SK-N-DZ (cell line): Measurements from ENCODE around the gene WNK2.

Experiments used
- DNase-seq: peaks from one replicate; pipeline ENCODE4 v3.0.0-alpha.2; 2015; ENCODE audit warnings: low spot score

WNK2 gene

DNA sequence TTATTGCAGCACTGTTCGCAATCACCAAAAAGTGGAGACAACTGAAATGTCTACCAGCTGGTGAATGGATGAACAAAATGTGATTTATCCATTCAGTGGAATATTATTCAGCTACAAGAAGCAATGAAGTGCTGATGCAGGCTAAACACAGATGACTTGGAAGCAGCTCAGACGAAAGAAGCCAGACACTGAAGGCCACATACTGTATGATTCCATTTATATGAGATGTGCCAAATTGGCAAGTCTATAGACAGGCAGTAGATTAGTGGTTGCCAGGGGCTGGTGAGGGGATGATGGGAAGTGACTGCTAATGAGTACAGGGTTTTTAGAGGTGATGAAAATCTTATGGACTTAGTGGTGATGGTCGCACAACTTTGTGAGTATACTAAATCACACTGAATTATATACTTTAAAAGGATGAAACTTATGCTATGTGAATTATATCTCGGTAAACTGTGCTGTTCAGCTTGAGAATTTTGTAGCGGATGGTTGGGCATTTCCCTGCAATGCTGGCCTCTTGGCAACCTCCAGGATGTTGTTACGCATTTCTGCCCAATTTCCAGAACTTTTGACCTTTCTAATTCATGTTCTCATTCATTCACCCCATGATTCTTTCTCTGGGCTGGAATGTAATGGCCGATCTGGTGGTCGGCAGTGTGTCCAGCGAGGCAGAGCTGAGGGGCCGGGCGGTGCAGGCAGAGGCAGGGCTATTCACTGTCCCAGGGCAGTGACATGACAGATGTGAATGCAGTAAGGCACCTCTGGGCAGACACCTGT lies 22.0 kb upstream of the WNK2 start:
- DNase-seq = no peak

DNA sequence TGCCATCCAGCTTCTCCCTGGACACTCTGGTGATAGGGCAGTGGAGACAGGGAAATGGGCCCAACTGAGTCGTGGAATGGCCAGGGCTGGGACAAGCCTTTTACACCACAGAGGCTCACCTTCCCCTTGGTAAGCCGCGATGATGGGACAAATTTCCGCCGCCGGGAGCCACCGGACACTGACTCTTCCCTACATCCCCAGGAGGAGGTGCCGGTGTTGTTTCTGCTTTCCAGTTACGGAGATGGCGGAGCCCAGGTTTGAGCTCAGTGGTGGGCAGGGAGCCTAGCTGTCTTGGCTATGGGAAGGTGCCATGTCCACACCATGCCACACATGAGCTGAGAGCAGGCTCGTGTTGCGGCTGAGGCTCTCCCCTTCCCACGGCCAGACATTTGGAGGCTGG lies 19.9 kb upstream of the WNK2 start:
- DNase-seq = no peak

DNA sequence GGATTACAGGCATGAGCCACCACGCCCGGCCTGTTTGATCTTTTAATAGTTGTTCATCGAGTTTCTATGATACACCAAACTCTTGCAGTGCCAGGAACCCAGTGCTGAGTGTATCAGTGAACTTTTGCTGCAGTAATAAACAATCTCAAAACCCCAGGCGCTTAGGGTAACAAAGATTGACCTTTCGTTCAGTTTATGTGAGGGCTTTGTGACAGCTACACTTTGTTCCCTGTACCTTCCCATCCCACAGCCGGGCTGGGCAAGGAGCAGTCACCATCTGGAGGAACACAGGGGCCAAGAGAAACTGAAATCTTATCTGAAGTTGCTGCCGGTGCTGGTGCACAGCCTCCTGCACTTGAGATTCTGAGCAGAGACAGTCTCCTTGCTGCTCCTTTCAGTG lies 17.2 kb upstream of the WNK2 start:
- DNase-seq = no peak

DNA sequence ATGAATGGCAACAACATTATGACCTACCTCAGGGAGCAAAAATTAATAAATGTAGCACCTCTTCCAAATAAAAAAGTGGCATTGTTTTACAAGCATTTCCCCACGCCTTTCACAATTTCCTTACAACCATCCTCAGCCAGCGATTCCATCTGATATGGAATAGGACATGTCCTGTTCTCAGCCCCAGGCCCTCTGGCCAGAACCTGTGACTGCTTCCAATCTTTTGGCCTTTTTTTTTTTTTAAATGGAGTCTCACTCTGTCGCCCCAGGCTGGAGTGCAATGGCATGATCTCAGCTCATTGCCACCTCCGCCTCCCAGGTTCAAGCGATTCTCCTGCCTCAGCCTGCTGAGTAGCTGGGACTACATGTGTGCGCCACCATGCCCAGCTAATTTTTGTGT lies 16.8 kb upstream of the WNK2 start:
- DNase-seq = no peak

DNA sequence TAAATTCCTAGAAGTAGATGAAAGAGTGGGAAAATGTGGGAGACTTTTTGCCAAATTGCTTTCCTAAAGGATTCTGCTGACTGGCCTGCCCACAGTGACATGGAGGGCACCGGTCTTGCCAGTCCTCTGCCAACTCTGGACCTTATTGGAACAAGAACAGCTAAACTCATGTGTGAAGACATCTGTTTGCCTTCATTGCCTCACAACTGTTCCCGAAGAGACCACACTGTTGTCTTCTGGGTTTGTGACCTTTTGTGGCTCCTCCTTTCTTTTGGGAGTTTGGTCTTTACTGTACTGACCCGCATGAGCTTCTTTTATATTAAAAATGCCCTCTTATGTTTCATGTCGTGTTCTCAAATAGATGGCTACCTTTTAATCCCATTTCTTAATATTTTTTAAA lies 16.1 kb upstream of the WNK2 start:
- no peak for DNase-seq

DNA sequence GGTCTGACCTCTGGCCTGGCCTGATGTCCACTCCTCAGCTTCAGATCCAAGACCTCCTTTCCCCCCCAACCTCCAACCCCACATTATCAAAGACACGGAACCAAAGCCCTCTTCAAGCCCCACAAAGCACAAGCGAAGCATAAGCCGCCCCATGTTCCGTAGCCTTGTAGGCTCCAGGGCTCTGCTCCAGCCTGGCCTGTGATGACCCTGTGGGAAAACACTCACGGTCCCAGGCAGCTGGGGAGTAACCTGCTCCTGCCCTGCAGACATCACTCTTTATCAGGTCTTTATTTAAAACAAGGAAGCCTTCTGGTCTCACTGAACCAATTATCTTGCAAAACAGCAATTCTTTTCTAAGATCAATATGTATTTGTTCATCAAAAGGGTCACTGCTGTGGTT lies 15.4 kb upstream of the WNK2 start:
- no peak for DNase-seq

DNA sequence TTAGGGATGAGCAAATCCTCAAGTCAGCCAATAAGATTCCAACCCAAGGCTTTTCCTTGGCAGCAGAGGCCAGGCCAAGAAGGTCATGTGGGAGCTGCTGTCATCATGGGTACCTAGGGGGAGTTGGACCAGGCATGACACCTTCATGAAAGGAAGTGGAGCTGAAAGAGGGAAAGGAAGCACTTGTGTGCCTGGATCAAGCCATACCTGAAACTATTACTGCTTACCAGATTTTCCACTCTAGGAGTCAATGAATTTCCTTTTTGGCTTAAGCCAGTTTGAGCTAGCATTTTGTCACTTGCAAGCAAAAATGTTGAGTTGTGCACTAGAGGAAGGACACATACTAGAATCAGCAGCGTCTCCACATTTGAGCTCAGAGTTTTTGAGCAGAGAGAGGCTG lies 14.5 kb upstream of the WNK2 start:
- no peak for DNase-seq

DNA sequence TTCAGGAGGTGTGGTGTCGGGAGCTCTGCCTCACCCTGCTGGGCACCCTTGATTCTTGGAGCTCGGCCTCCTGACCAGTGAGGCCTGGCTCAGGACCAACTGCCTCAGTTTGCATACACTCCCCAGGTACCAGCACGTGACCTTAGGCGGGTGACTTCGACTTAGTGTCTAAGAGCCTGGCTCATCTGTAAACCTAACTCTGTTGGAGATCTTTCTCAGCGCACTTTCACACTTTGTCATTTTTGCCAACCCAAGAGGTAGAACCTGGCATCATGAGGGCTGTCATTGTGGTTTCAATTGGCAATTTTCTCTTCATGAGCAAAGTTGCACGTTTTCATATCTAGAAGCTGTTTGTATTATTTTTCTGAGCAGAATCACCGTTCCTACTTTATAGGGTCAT lies 13.4 kb upstream of the WNK2 start:
- DNase-seq = no peak

DNA sequence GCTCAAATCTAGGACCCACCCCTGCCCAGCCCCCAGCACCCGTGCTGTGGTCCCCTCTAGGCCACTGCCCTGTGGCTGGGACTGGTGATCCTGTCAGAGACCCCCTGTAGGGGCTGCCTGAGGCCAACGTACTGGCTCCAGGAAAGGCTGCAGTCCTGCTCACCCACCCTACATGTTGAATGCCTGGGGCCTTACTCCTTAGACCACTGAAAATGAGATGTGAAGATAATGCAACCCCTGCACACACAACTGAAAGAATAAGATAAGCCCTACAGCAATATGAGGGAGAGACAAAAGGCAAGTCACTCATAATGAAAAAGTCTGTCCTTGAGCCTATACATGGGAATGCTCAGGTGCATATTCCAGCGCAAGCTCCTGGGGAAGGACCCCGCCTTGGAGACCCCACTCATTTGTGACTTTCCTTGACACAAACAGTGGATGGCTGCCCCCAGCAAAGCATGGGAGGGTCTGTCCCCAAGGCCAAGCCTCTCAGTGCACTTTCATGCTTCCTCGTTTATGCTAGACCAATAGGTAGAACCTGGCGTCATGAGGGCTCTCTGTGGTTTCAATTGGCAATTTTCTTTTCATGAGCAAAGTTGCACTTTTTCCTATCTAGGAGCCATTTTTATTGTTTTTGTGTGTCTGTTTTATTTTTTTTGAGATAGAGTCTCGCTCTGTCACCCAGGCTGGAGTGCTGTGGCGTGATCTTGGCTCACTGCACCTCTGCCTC lies 12.5 kb upstream of the WNK2 start:
- DNase-seq = no peak

DNA sequence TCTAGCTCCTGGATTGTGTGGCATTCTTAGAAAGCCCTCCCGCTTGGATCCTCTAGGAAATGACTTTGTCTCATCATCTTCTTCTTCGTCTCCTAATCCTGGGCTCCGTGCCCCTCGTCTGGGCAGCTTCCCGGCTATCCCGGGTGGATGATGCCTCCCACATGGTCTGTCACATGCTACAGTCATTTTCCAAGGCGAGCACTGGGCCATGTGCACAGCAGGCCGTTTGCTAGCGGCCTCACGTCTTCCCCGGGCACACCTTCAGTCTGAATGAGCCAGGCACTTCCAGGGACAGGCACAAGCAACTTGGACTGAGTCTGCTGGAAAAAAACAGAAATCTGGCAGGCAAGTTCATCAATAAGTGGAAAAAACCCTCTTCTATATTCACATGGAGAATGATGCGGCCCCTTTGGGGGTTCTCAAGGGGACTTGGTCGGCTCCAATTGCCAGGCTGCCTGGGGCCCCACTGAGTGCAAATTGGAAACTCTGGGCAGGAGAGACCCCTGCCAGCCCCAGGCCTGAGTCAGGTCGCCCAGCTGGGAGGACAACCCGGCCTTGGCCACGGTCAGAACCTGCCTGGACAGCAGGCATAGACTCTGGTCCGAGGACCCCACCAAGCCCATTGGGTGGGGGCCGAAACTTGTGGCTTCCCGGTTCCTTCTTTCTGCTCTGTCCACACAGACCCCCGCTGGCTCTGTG lies 11.1 kb upstream of the WNK2 start:
- DNase-seq = no peak

DNA sequence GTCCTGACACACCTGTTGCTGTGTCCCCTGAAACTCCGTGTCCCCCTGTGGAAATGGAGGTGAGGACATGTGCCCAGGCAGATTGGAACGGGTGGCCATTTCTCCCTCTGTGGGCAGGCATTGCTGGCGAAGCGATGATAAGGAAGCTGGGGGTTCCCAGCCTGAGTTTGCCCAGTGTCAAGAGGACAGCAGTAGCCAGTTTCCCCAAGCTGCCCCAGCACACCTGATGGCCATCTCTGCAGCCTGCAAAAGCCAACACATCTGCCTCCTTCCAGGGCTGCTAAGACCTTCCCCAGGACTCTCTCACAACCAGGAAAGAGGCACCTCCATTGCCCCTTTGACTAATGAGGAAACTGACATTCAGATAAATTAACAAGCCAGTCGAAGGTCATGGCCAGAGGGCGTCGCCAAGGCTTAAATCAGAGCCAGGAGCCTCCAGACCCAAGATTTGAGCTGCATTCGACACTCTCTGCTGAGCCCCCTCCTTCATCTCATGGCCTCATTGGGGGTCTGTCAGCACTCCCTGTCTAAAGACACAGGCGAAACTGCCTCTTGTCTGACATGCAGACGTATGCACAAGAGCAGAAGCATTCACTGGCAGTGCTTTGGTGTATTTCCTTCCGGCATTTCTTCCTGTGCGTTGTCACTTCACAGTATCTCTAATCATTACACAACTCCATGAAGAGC lies 10.4 kb upstream of the WNK2 start:
- no peak for DNase-seq

DNA sequence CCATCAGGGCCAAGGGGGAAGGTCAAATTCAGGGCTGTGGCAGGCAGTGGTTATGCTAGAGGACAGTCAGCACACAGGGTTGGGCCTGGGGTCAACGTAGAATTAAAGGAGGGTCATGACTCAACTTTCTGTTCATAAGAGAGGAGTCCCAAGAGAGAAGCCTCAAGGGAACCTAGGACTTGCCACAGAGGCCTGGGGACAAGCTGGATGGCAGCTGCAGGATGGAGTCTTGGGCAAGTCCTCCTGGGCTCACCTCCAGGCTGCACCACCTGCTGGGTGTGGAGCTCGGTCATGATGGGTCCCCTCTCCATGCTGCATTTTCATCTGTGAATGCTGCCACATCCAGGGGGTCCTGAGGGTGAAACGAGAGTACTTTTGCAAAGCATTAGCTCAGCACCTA lies 9.0 kb upstream of the WNK2 start:
- DNase-seq = no peak

DNA sequence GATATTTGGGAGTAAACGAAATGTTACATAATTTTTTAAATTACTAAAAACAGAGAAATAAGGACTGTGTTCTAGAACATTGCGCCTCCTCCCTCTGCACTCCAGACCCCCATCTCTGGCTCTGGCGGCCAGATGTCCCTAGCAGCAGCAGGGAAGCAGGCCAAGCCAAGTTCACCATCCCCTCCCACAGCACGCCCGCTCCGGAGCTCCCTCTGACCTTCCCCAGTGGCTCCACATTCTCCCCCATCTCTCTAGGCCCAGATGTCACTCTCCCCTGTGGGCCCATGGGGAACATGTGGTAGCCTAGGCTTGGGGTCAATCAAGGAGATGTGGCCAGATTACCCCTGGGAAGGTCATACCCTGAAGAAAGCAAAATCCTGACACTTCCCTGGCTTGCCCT lies 6.3 kb upstream of the WNK2 start:
- DNase-seq = no peak

DNA sequence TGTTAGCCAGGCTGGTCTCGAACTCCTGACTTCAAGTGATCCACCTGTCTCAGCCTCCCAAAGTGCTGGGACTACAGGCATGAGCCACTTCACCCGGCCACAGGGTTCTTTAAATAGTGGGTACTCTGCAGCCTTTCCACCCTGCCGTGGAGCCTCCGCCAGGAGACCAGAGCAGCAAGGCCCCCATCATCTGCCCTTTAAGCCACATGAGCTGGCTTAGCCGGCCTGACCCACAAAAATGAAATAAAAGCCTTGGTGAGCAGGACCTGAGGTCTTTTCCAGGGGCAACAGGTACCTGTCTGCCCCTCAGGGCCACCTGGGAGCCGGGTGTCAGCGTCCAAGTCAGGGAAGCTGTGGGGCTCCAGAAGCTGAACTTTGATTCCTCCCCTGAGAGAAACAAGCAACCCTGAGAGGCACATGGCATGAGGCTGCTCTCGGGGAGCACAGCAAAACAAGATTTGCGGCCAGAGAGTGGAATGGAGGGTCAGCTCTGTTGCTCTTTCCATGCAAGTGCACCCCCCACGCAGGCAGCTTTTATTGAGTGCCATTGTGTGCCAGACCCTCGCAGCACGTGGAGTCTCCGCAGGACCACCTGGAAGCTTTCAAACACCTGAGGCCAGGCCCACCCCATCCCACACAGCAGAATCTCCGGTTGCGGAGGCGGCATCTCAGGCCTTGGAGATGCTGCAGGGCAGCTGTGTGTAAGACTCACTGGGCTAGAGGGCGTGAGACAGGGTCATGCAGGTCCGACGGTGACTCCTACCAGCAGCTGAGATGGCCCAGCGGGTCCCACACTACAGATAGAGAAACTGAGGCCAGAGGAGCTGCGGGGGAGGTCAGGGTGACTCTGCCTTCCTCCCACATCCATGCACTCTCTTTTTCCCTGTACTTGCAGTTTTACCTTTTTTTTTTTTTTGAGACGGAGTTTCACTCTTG lies 4.8 kb upstream of the WNK2 start:
- no peak for DNase-seq

DNA sequence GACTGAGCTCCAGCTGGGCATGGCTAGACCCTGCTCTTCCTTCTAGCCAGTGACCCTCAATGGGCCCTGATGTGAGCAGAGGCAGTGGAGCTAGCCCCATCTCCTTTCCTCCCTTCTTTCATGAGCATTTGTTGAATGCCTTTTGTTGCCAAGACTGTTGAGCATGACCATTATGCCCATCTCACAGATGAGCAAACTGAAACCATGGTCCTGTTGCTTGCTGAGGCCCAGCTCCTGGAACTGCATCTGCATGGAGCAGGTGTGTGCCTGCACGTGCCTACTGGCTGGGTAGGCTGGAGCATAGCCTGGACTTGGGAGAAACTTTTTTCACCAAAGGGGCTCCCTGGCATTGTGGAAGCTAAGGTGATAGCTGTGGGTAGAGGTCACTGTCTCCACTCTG lies 3.0 kb upstream of the WNK2 start:
- DNase-seq = no peak

DNA sequence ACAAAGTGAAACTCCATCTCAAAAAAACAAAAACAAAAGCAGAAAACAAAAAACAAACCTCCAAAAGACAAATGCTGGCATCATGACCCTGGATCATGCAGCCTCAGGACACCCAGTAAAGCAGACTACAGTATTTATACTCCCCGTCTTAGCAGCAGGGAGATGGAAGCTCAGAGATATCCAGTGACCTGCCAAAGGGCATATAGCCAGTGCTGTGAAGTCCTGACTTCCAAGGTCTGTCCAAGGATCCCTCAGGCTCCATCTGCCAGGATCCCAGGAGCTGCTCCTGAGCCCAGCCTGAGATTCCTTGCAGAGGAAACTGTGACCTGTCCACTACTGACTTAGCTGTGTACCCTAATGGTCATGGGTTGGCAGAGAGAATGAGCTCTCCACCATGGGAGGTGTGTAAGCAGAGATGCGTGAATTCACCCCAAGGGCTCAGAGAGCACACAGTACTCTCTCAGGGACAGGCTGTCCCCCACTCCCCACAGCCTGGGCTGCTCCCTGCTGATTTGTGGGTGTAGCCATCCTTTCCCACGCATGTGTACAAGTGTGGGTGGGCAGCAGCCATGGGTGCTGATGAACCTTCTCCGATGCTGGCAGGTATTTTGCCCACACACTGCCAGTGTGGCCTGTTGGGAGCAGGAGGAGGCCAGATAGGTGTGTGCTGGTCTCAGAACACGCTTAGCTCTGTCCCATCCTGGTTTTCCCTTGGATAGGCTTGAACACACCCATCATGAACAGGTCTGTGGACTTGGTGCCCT lies 2.1 kb upstream of the WNK2 start:
- no peak for DNase-seq

DNA sequence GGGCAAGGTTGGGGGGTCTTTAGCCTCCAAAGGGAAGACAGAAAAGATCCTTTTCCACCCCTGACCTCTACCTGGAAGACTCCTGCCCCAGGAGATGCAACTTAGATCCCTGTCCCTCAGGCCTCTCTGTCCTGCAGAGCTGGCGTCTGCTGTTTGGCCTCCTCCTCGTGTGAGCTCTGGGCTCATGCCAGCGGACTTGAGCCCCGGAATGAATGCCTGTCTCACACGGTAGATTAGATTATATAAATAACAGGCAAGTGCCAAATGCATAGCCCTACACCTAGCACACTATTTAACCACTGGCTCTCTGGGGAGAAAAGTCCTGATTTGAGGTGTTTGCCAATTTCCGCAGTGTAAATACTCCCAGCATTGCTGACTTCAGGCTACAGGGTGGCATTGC lies 1.4 kb upstream of the WNK2 start:
- DNase-seq = no peak

DNA sequence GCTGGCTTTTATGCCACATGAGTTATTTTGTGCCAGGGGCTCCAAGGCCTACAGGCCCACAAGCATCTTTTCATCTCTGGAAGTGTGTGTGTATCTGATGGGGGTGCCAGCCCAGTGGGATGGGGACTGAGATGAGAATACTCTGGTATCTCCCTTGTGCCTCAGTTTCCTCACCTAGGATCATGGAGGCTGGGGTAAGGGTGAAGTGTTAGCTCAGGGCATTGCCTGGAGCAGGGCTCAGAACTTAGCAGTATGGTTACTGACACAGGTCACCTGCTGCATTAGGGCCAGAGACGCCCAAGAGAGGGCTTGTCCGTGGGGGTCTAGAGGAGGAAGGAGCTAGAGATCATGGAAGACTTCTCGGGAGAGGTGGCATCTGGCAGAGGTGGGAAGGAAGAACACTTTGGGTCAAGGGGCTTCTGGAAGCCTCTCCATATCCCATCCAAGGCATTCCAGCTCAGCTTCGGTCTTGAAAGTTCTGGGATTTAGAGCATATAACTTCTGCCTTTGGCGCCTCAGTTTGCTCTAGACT lies 742 bp upstream of the WNK2 start:
- DNase-seq = no peak

DNA sequence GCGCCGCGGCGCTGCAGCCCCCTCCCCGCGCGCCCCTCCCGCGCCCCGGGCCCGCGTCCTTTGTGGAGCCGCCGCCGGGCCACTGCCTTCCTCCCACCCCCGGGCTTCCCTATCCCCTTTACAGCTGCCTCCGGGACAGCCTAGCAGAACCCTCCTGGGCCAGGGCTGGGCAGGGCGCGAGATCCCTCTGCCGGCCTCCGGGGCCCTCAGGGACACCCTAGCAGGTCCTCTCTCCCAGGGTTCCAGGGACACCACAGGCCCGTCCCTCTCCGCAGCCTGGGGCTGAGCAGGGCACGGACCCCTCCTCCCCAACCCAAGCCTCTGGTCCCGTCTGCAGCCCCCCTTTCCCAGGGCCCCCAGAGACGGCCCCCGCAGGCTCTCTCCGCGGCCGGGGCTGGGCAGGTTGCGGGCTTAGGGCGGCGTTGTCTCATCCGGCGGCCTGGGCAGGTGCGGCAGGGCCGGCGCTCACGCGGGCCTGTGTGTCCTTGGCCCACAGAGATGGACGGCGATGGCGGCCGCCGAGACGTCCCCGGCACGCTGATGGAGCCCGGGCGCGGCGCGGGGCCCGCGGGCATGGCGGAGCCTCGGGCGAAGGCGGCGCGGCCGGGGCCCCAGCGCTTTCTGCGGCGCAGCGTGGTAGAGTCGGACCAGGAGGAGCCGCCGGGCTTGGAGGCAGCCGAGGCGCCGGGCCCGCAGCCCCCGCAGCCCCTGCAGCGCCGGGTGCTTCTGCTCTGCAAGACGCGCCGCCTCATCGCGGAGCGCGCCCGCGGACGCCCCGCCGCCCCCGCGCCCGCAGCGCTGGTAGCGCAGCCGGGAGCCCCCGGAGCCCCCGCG lies 710 bp downstream of the WNK2 start:
- no peak for DNase-seq
